HG02973 (cell line): ENCODE data around the gene UBL7.

Source experiments
- ATAC-seq: cut with Tn5 transposase; IDR thresholded peaks from one replicate; pipeline ENCODE4 v1.9.1; 2021; ENCODE audit warnings: moderate library complexity; ENCODE audit not compliant: unreplicated experiment

Gene UBL7

DNA sequence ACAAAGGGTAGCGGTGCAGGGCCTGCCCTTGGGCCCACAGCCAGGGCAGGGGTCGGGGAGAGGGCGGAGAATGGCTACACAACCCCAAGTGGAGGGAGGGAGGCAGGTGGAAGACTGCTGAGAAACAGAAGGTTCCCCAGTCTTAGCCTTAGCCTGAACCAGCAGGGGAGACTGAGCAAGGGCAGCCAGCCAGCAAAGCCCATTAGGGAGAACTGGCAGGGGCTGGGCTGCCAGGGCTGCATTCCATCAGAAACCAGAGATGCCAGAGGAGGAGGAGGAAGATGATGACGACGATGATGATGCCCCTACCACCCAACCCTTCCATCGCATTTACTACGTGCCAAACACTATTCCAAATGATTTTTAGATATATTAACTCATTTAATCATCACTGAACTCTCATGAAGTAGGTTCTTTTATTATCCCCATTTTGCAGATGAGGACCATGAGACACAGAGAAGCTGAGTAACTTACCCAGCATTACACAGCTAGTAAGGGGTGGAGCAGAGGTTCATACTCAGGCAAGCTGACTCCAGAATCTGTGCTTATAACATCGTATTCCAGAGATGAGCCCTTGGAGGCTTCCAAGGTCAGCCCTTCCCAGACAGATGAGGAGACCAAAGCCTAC lies 35.9 kb downstream of the UBL7 start:
- ATAC-seq: no peak

DNA sequence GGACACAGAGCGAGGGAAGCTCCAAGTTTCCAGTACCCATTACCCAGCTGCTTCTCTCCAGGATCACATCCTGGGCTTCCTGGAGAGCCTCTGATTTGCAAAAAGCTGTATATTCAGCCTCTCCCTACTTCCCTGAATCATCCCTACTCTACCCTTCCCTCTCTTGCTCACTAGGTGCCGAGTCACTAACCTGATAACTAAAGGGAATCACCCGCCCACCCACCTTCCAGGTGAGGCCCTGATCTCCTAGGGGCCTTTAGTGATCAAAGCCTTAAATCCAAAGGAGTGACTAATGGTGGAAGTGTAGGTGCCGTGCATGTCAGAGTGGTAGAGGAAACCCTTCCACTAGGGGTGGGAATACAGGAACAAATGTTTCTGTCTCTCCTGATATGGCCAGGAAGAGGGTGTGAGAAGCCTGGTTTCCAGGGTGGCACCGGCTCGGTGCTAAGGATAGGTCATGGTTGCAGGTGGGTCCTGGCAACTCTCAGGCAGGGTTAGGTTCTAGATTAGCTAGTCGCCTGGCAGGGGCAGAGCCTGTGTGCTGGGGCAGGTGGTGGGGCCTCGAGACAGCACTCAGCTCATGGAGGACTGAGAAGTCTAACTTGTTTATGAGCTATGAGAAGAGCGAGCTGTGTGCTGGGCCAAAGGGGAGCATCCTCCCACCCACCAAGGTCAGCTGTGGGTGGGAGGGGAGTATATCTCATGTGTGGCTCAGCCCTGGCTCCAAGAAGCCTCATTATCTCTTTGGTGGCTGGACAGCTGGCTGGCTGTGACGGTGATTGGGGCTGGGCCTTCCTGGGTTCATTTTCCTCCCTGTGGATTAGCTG lies 37.3 kb downstream of the UBL7 start:
- no peak for ATAC-seq

DNA sequence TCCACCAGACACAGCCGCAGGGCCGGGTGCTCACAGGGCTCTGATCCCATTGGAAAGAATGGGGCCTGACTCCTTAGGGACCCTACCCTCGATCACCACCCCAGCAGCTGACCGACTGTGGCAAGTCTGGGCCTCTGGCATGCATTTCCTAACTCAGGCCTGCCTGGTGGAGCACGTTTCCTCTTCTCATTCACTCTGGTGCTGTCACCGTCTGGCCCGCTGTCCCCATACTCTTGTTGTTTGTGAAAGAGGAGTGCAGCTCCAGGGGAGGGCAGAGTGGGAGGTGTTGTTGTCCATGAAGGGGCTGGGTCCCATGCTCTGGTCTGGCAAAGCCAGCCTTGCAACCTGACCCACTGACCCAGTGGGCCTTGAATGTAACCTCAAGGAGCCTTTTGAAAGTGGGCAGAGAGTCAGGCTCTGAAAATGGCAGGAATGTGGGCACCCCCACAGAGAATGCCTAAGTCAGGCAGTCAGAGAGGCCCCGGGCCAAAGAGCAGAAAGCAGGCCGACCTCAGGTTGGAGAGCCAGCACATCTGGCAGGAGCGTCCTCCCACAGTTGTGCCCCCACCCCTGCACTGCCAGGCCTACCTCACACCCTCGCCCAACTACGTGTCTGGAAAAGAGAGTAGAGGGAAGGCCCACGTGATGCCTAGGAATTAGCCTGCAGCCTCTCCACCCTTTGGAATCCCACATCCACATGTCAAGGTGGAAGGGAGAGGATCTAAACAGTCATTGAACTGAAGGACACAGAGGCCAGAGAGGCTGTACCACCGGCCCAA lies 38.1 kb downstream of the UBL7 start:
- no peak for ATAC-seq

DNA sequence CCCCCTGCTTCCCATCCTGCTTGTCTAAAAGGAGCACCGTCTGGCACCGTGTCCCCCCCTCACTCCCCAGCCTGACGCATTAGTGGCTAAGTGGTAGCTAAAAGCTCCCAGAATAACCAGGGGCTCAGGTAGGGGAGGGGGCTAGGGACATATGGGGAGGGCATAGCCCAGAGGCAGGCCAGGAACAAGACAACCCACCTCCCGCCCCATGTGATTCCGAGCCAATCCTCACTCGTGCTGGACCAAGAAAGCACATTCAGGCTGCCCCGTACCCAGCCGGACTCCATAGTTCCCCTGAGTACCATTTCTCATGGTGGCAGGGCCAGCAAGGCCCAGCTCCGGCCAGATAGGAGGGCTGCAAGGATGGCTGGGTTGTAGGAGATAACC lies 38.7 kb downstream of the UBL7 start:
- ATAC-seq: no peak

DNA sequence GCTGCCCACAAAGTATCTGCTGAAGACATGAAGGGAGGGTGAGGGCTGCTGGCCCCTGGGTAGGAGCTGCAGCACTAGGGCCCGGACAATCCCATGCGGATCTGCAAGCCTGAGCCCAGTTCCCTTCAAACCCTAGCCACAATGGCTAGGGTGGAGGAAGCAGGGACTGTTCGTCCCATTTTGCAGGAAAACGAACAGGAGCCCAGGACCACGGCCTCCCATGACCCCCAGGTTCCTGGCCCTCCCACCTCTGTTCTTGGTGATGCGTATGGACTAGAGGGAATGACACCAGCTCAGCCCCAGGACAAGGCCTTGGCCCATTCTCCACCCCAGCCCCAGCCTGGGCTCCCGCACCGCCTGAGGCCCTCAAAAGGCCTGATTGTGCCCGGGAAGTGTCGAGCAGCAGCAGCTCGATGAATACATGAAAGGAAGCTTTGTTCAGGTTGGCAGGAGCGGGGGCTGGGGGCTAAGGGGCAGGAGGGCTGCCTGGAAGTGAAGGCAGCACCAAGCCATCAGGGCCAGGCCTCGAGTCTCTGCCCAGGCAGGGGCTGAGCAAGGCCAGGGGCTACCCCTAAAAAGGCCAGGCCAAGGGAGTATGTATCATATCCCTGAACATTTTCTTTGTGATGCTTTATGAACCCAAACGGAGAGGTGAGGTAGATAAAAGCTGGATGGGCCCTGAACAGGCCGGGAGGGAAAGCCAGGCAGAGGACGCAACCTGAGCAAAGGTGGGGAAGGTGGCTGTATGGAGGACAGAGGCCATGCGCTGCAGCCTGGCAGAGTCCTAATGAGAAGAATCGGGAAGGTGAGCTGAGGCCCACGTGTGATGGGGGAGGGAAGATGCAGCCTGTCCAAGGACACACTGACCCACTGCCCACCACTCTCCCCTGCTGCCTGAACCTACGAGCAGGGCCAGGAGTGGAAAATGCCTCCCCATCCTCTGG lies 39.4 kb downstream of the UBL7 start:
- no peak for ATAC-seq

DNA sequence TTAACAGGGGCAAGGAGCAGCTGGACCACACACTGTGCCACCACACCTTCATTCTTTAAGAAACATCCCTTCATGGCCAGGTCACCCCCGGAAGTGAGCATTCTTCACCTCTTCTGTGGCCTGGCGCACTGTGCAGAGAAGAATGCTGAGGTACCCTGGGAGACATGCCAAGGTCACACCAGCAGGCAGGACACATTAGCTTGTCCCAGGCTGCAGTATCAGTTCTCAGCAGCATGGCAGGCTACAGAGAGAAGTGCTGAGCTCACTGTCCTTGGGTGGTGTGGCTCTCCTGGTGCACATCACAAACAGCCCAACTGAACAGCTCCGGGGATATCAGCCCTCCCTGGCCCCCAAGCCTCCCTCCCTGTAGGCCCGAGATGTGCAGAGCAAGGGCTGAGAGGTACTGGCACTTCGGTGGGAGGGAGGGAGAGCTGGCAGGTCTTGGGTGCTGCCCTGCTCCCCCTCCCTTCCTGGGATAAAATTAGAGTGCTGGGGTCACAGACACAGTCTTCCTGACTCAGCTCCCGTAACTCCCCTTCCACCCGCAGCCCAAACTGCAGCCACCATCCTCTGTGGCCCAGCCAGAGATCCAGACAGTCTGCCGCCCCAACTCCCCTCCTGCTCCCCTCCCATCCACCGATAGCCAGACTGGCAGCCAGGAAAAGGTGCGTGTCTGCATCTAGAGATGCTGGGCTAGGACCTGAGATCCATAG lies 40.6 kb downstream of the UBL7 start:
- no peak for ATAC-seq

DNA sequence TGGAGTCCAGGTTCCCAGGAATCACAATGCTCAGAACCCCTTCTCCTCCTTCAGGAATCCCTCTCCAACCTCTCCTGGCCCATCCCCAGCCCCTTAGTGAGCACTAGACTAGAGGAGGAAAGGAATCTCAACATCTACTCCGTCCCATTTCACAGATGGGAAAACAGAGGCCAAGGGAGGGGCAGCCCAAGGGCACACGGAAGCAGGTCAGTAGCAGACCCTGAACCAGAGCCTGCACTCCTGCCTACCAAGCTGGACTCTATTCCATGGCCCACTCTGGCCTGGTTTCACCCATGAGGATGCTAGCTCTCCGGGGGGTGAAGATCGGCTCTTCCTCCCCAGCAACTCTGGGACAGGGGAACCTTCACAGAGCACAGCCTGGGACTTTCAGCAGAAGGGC lies 41.5 kb downstream of the UBL7 start:
- no peak for ATAC-seq

DNA sequence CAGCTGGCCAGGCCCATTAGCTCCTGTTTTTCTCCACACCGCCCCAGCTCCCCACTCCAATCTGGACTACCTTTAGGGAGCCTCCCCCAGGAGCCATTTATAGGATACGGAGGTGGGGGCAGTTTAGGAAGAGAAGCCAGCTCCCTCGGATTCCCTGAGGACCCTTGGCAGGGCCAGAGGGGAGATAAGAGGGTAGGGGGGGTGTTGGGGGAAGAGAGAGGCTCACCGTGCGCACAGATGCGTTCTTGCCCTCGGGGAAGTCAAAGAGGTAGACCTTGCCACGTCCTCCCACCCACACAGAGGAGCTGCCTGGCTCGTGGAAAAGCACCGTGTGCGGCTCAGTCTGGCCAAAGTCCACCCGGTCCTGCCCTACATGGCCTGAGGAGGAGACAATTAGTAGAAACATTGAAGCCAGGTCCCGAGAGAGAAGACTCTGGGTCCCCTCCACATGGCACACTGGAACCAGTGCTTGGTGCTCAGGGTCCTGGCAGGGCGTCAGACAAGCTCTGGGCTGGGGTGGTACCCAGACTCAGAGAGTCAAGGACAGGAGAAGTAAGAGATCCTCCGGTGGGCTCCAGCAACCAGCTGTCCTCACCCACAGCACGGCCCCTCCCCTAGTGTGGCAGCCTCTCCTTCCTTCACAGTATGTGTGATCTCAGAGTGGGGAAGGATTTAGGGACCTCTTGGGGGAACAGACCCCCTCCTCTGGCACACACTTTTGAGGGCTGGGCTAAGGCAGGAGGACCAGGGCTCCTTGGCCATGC lies 42.2 kb downstream of the UBL7 start:
- no peak for ATAC-seq

DNA sequence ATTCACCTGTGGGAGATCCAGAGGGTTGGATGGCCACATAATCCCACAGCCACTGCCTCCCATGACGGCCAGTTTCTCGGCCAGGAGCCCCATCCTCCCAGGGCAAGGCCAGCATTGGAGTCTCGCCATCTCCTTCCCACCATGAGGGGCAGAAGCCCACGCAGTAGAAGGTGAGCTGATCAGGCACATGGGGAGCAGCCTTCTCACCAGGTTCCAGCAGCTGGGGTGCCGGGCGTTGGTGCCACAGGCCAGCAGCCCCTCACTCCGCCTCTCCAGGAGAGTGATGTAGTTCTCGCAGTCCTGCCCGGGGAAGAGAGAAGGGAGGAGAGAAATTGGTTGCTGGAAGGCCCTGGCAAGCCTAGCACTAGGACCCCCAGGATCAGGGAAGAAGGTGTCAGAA lies 43.3 kb downstream of the UBL7 start:
- no peak for ATAC-seq

DNA sequence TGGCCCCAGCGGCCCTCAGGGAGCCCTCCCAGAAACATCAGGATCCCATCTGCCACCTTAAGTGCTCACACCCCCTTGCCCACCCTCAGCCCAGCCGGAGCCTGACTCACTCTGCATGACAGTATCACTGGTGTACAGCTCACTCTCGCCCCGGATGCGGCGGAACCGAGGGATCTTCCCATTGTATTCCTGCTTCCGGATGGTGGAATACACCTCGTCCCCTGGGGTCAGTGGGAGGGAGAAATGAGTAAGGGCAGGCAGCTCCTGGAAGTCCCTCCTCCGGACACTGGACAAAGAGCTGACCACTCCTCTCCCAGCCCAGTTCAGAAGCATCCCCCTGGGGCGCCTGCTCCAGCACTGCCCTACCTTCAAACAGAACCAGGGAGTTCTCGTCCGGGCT lies 43.7 kb downstream of the UBL7 start:
- ATAC-seq: no peak

DNA sequence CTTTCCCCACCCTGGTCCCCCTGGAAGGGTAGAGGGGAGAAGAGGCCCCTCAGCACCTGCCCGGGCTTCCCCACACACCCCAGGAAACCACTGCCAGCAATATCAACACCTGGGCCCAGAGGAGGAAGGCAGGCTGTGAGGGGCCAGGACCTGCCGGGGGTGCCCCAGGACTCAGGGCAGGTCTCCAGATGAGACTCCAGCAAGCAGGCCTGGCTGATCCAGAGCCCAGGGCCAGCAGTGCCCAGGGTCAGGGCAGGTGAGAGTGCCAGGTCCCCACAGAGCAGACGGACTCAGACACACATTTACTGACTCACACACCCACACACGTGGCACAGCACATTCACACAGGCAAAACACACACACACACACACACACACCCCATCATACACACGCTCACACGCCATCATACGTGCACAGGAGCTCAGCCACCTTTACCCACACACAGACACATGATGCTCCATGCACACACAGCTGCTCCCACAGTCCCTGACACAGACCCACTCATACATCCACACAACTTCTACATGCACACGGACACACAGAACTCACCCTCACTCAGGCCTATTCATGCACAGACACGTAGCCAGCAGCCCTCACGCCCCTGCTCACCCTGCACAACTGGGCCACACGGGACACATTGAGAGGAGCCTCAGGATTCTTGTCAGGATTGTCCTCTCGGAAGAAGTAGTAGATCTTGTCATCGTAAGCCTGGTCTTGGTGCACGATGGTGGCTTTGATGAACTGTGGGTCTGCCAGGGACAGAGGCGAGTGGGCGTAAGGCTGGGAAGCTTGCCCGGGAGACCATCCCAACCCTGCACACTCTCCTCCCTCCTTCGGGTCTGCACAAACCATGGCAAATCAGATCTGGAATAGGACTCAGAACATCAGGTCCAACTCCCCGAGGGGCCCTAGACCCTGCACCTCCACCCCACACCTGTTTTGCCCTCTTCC lies 44.7 kb downstream of the UBL7 start:
- ATAC-seq: no peak

DNA sequence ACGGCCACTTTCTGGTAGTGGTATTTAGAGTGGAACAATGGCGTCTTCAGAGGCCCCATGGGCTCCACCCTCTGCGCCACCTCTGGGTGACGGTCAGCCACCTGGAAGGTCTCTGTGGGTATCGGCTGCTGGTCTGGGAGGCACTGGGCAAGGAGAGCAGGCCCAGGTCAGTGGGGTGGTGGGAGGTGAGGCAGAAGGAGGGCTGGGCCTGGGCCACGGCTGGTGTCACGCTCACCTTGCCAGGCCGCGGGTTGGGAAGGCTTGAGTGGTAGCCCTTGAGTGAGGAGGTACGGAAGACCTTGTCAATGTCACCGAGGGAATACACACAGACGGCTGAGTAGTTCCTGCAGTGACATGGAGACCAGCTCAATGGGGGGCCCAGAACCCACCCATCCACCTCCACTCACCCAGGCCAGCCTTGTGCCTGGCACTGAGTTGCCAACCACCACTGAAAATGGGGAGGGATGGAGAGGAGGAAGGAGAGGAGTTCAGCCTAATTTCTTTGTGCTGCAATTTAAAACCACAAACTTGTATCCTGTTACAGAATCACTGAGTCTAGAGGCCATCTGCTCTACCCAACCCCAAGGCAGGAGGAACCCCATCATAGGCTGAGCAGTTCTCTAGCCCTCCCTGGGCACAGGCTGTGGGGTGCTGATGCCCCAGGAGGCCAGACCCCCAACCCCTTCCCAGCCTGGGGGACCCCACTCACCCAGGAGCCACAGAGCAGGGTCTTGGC lies 46.2 kb downstream of the UBL7 start:
- no peak for ATAC-seq

DNA sequence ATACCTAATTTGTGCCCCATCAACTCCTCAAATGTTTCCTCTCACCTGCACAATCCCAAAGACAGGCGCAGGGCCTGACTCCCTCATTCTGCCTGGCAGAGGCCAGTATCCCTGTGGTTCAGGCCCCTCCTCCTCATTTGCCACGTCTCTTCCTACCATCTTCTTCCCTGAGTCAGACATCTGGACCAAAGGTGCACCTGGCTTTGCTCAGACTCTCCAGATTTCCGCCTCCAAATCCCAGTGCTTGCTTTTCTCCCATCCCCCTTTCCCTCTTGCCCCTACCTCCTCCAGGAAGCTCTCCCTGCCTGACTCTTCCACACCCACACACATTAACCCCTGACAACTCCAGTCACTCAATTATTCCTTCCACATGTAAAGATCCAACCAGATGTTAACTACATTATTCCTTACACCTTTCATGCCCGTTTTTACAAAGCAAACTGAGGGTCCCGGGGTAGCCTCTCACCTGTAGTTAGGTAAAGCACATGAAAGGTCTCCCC lies 46.8 kb downstream of the UBL7 start:
- ATAC-seq: no peak

DNA sequence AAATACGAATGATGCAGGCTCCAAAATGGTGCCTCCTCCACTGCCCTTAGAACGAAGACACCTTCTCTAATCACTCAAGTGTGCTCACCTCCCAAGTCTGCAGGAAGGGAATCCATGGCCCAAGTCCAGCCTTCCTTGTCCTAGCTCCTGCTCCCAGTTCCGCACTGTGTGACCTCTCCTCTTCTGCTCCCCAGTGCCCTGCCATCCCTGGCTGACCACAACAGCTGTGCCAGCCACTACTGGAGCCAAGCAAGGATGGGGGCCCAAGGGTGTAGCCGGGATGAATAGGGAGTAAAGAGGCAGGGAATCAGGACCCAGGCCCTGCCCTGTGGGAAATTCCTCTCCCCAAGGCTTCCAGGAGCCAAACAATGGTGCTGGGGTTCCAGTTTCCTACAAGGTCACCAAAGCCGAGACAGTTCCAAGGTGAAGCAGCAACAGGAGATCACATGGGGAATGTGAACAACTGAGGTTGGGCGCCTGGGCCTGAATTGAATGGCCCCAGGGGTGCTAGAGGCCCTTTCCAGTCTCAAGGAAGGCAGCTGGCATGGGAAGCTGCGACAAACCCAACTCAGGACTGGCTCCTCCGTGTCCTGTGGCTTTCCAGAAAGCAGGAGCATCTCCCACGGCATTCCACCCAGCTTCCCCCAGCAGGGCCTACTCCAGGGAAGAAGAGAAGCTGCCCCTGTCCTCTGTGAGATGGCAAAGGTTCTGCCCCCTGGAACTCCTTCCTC lies 47.4 kb downstream of the UBL7 start:
- no peak for ATAC-seq

DNA sequence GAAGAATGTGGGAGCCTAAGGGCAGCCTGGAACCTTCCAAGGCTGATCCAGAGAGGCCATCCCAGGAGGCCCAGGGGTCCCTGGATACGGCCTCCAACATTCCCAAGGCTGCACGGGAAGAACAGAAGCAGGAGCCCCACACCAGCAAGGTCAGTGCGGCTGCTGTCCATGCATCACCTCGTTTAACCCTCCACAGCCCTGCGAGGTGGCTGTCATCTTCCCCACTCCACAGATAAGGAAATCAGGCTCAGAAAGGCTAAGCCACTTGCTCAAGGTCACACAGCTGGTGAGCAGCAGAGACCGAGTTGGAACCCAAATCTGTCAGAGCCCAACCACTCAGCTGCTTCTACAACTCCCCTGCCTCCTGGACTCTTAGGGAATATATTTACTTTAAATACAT lies 48.8 kb downstream of the UBL7 start:
- no peak for ATAC-seq

DNA sequence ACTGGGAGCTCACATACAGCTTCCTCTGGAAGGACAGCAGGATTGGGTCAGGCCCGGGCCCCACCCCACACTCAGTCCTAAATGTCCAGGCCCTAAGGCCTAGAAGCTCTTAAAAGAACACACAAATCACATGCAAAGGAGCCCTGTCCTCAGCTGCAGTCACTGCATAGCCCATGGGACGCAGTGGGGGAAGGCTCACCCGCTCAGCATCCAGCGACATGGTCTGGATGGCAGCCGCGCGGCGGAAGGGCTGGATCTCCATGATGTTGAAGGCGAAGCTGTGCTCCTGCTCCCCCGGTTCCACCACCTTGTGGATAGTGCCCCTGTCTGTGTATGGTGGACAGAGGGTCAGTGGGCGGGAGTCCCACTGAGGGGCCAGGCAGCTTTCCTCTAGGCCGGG lies 49.3 kb downstream of the UBL7 start:
- ATAC-seq: no peak

DNA sequence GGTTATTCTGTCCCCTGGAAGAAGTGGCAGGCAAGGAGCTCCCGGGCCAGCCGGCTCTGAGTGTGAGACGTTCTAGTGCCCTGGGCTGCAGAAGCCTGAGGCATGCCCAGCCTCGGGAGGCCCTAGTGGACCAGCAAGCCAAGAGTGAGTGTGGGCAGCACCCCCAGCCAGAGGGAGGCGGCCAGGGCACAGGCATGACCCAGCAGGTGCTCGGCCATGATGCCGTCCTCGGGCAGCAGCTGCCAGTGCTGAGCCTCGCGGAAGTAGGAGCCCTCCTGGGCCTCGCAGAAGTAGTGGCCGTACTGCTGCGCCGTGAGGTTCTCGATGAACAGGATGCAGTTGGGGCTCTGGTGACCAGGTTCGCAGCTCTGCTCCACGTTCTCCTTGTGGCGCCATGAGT lies 50.5 kb downstream of the UBL7 start:
- no peak for ATAC-seq
